GM23338 (cell line): ENCODE measurements around the gene PLIN4. TPM values are rescaled to one million over a fixed set of nuclear protein-coding genes. Genes with fewer than 3 reads are reported as not detected.

Experiments used
- ATAC-seq: fragments of 200-7000 bp; cut with Tn5 transposase; 3 replicates; pipeline ENCODE4 v1.9.1; 2020
- DNase-seq: peaks from one replicate; pipeline ENCODE4 v3.0.0-alpha.2; 2015; ENCODE audit warnings: low spot score
- H2AFZ ChIP-seq: fragments of 200-600 bp; sonication (generic); 2 replicates; pipeline ENCODE4 v1.8.0; 2016; ENCODE audit warnings: antibody characterized with exemption, mild to moderate bottlenecking, moderate library complexity
- H3F3A ChIP-seq: fragments of 200-600 bp; sonication (generic); replicated peaks from 2 replicates; pipeline ENCODE4 v1.8.0; 2017; ENCODE audit warnings: antibody characterized with exemption, mixed run types, low read depth
- H3K27ac ChIP-seq: fragments of 200-600 bp; sonication (generic); 2 replicates; pipeline ENCODE4 v1.6.1; 2016; ENCODE audit warnings: low read depth
- H3K27me3 ChIP-seq: fragments of 200-600 bp; sonication (generic); 2 replicates; pipeline ENCODE4 v1.8.0; 2016; ENCODE audit warnings: mild to moderate bottlenecking, mixed run types, moderate library complexity; ENCODE audit not compliant: insufficient read depth
- H3K36me3 ChIP-seq: fragments of 200-600 bp; sonication (generic); 2 replicates; pipeline ENCODE4 v1.8.0; 2016; ENCODE audit warnings: mild to moderate bottlenecking; ENCODE audit not compliant: insufficient read depth
- H3K4me1 ChIP-seq: fragments of 200-600 bp; sonication (generic); 2 replicates; pipeline ENCODE4 v1.8.0; 2016; ENCODE audit warnings: mild to moderate bottlenecking, moderate library complexity; ENCODE audit not compliant: insufficient read depth
- H3K4me2 ChIP-seq: fragments of 200-600 bp; sonication (generic); 2 replicates; pipeline ENCODE4 v1.7.1; 2017; ENCODE audit warnings: mixed run types
- H3K4me3 ChIP-seq: fragments of 200-600 bp; sonication (generic); 2 replicates; pipeline ENCODE4 v1.6.1; 2016; ENCODE audit warnings: mixed run types
- H3K79me2 ChIP-seq: fragments of 200-600 bp; sonication (generic); replicated peaks from 2 replicates; pipeline ENCODE4 v1.8.0; 2017; ENCODE audit warnings: mild to moderate bottlenecking; ENCODE audit not compliant: insufficient read depth
- H3K9me2 ChIP-seq: fragments of 200-600 bp; sonication (generic); 2 replicates; pipeline ENCODE4 v1.8.0; 2017; ENCODE audit not compliant: insufficient read depth
- H4K20me1 ChIP-seq: fragments of 200-600 bp; sonication (generic); replicated peaks from 2 replicates; pipeline ENCODE4 v1.8.0; 2017; ENCODE audit warnings: mild to moderate bottlenecking; ENCODE audit not compliant: insufficient read depth
- H3K27ac Mint-ChIP-seq: 2 replicates; pipeline ENCODE4 v1.8.0; 2020; ENCODE audit warnings: inconsistent platforms, mild to moderate bottlenecking, moderate library complexity, mixed read lengths
- H3K27me3 Mint-ChIP-seq: 3 replicates; pipeline ENCODE4 v1.8.0; 2022; ENCODE audit warnings: low read depth, mild to moderate bottlenecking, moderate library complexity, mixed read lengths, inconsistent platforms; ENCODE audit not compliant: insufficient read depth, poor library complexity
- H3K36me3 Mint-ChIP-seq: 3 replicates; pipeline ENCODE4 v1.8.0; 2021; ENCODE audit warnings: low read depth, mild to moderate bottlenecking, inconsistent platforms, moderate library complexity, mixed read lengths
- H3K4me1 Mint-ChIP-seq: 3 replicates; pipeline ENCODE4 v1.8.0; 2020; ENCODE audit warnings: mild to moderate bottlenecking, inconsistent platforms, mixed read lengths
- H3K4me3 Mint-ChIP-seq: 3 replicates; pipeline ENCODE4 v1.8.0; 2021; ENCODE audit warnings: moderate library complexity, mild to moderate bottlenecking, inconsistent platforms, mixed read lengths
- H3K9me3 Mint-ChIP-seq: 3 replicates; pipeline ENCODE4 v1.8.0; 2020; ENCODE audit warnings: moderate library complexity, mild to moderate bottlenecking, inconsistent platforms, mixed read lengths
- EZH2 ChIP-seq: fragments of 200-600 bp; sonication (generic); IDR thresholded peaks from one replicate; pipeline ENCODE4 v1.8.0; 2017; ENCODE audit warnings: antibody characterized with exemption, mild to moderate bottlenecking, low read depth; ENCODE audit not compliant: unreplicated experiment
- EZH2phosphoT487 ChIP-seq: fragments of 200-600 bp; sonication (generic); IDR thresholded peaks from one replicate; pipeline ENCODE4 v1.8.1; 2018; ENCODE audit warnings: antibody characterized with exemption; ENCODE audit not compliant: unreplicated experiment
- ZNF114 ChIP-seq: fragments of 250-450 bp; sonication (Bioruptor Pico); IDR thresholded peaks from 2 replicates; pipeline ENCODE4 v1.5.0; 2020; ENCODE audit warnings: mild to moderate bottlenecking, moderate library complexity
- polyA plus RNA-seq: library from polyadenylated mRNA; unstranded; fragments of >200 nt; fragmentation: Nextera tagmentation; extraction: Ambion mirVana; gene quantifications from 2 replicates; pipeline ENCODE4 v1.2.1, GENCODE V29; 2016
- total RNA-seq: library from RNA; depleted of rRNA; stranded (reverse); fragments of >200 nt; shearing (Covaris generic); gene quantifications from 2 replicates; pipeline ENCODE4 v1.2.3, GENCODE V29; 2014
- TF ChIP-seq, protein P1 (sequence below): fragments of 250-450 bp; sonication (Bioruptor Pico); IDR thresholded peaks from 2 replicates; pipeline ENCODE4 v1.5.0; 2020; ENCODE audit warnings: mild to moderate bottlenecking, moderate library complexity
- TF ChIP-seq, protein P2 (sequence below): IDR thresholded peaks from 2 replicates; pipeline ENCODE4 v1.6.1; 2016; ENCODE audit warnings: antibody characterized with exemption
- TF ChIP-seq, protein P3 (sequence below), 2 experiments: fragments of 200-600 bp in 1 of 2; sonication (generic) in 1 of 2; conservative IDR thresholded peaks; 2 replicates each; pipeline versions ENCODE4 v1.5.1 to v1.6.1; 2016 to 2017; ENCODE audit warnings: antibody characterized with exemption in 2 of 2, low read depth in 2 of 2, mild to moderate bottlenecking in 2 of 2, moderate library complexity in 1 of 2

The PLIN4 gene
- total and polyA plus RNA-seq, 2 experiments from 2014 or later, result 0.19 to 0.59 TPM

DNA sequence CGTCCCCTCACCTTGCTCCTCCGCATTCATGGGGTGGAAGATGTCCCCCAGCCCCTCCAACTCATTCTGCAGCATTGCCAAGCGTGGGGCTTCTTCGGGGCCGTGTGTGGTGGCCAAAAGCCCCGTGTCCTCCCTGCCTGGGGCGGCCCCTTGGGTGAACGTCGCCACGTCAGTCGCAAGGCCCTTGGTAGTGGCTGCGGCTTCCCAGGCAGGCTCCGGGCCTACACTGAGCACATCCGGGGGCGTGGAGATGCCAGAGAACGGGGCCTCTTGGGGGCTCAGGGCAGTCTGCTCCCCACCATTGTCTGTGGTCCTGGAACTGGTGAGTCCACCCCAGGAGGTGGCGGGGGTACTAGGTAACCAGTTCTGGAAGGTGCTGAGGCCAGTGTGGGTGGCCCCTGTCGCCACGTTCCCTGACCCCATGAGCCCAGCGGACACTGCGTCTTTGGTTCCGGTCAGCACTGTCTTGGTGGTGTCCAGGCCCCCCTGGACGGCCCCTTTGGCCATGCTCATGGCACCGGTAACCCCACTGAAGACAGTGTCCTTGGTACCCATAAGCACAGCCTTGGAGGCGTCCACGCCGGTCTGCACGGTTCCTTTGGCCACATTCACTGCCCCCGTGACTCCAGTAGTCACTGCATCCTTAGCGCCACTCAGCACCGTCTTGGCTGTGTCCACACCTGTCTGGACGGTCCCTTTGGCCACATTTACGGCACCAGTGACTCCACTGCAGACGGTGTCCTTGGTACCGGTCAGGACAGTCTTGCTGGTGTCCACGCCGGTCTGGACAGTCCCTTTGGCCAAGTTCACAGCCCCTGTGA is 7.6 kb downstream of the PLIN4 start (continued):
- TF ChIP-seq, protein P1, sequence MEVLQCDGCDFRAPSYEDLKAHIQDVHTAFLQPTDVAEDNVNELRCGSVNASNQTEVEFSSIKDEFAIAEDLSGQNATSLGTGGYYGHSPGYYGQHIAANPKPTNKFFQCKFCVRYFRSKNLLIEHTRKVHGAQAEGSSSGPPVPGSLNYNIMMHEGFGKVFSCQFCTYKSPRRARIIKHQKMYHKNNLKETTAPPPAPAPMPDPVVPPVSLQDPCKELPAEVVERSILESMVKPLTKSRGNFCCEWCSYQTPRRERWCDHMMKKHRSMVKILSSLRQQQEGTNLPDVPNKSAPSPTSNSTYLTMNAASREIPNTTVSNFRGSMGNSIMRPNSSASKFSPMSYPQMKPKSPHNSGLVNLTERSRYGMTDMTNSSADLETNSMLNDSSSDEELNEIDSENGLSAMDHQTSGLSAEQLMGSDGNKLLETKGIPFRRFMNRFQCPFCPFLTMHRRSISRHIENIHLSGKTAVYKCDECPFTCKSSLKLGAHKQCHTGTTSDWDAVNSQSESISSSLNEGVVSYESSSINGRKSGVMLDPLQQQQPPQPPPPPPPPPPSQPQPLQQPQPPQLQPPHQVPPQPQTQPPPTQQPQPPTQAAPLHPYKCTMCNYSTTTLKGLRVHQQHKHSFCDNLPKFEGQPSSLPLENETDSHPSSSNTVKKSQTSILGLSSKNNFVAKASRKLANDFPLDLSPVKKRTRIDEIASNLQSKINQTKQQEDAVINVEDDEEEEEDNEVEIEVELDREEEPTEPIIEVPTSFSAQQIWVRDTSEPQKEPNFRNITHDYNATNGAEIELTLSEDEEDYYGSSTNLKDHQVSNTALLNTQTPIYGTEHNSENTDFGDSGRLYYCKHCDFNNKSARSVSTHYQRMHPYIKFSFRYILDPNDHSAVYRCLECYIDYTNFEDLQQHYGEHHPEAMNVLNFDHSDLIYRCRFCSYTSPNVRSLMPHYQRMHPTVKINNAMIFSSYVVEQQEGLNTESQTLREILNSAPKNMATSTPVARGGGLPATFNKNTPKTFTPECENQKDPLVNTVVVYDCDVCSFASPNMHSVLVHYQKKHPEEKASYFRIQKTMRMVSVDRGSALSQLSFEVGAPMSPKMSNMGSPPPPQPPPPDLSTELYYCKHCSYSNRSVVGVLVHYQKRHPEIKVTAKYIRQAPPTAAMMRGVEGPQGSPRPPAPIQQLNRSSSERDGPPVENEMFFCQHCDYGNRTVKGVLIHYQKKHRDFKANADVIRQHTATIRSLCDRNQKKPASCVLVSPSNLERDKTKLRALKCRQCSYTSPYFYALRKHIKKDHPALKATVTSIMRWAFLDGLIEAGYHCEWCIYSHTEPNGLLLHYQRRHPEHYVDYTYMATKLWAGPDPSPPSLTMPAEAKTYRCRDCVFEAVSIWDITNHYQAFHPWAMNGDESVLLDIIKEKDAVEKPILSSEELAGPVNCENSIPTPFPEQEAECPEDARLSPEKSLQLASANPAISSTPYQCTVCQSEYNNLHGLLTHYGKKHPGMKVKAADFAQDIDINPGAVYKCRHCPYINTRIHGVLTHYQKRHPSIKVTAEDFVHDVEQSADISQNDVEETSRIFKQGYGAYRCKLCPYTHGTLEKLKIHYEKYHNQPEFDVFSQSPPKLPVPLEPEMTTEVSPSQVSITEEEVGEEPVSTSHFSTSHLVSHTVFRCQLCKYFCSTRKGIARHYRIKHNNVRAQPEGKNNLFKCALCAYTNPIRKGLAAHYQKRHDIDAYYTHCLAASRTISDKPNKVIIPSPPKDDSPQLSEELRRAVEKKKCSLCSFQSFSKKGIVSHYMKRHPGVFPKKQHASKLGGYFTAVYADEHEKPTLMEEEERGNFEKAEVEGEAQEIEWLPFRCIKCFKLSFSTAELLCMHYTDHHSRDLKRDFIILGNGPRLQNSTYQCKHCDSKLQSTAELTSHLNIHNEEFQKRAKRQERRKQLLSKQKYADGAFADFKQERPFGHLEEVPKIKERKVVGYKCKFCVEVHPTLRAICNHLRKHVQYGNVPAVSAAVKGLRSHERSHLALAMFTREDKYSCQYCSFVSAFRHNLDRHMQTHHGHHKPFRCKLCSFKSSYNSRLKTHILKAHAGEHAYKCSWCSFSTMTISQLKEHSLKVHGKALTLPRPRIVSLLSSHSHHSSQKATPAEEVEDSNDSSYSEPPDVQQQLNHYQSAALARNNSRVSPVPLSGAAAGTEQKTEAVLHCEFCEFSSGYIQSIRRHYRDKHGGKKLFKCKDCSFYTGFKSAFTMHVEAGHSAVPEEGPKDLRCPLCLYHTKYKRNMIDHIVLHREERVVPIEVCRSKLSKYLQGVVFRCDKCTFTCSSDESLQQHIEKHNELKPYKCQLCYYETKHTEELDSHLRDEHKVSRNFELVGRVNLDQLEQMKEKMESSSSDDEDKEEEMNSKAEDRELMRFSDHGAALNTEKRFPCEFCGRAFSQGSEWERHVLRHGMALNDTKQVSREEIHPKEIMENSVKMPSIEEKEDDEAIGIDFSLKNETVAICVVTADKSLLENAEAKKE (CRISPR knock-in tag), result no peak
- no peak for TF ChIP-seq EZH2phosphoT487

DNA sequence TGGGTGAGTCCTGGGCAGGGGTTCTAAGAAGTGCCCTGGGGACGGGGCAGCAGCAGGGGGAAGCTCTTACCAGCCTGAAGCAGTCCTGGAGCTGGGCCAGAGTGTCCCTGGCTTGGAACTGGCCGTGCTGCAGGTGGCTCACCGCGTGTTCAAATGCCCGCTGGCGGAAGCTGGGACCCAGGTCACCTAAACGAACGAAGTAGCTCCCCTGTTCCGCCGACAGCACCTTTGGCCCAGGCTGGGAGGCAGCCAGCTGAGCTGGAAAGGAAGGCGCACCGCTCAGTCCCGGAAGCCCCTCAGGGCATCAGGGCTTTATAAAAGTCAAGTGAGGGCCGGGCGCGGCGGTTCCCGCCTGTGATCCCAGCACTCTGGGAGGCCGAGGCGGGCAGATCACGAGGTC is 9.6 kb downstream of the PLIN4 start:
- peaks cover 29% of the 10 kb centered on the region for H3K27me3 Mint-ChIP-seq
- DNase-seq, result no peak
- no peaks in the 10 kb centered on the region; the same call in 2 of the 3 replicates for H3K9me3 Mint-ChIP-seq
- no peak overlapping the region for H3K4me2 ChIP-seq
- H3K36me3 ChIP-seq, result no peaks in the 10 kb centered on the region
- no peak overlapping the region for H3K27ac Mint-ChIP-seq
- no peak overlapping the region for H3K4me3 ChIP-seq
- peaks cover 28% of the 10 kb centered on the region; the same call in 1 of the 2 replicates for H3K27me3 ChIP-seq
- H3K4me1 ChIP-seq, result no peaks in the 10 kb centered on the region
- no peak overlapping the region for H3K27ac ChIP-seq
- no peaks in the 10 kb centered on the region for H3K9me2 ChIP-seq
- H2AFZ ChIP-seq, result no peak overlapping the region
- H3K79me2 ChIP-seq, result no peaks in the 10 kb centered on the region
- no peaks in the 10 kb centered on the region for H3K4me1 Mint-ChIP-seq
- peaks cover 5% of the 10 kb centered on the region for H3K36me3 Mint-ChIP-seq
- ATAC-seq, result no peak
- no peak overlapping the region for H3K4me3 Mint-ChIP-seq
- no peaks in the 10 kb centered on the region; the same call in none of the 2 replicates for H4K20me1 ChIP-seq
- H3F3A ChIP-seq, result no peaks in the 10 kb centered on the region
- TF ChIP-seq, protein P2, sequence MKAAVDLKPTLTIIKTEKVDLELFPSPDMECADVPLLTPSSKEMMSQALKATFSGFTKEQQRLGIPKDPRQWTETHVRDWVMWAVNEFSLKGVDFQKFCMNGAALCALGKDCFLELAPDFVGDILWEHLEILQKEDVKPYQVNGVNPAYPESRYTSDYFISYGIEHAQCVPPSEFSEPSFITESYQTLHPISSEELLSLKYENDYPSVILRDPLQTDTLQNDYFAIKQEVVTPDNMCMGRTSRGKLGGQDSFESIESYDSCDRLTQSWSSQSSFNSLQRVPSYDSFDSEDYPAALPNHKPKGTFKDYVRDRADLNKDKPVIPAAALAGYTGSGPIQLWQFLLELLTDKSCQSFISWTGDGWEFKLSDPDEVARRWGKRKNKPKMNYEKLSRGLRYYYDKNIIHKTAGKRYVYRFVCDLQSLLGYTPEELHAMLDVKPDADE, result no peak
- TF ChIP-seq, protein P3, sequence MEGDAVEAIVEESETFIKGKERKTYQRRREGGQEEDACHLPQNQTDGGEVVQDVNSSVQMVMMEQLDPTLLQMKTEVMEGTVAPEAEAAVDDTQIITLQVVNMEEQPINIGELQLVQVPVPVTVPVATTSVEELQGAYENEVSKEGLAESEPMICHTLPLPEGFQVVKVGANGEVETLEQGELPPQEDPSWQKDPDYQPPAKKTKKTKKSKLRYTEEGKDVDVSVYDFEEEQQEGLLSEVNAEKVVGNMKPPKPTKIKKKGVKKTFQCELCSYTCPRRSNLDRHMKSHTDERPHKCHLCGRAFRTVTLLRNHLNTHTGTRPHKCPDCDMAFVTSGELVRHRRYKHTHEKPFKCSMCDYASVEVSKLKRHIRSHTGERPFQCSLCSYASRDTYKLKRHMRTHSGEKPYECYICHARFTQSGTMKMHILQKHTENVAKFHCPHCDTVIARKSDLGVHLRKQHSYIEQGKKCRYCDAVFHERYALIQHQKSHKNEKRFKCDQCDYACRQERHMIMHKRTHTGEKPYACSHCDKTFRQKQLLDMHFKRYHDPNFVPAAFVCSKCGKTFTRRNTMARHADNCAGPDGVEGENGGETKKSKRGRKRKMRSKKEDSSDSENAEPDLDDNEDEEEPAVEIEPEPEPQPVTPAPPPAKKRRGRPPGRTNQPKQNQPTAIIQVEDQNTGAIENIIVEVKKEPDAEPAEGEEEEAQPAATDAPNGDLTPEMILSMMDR (conservative IDR thresholded peaks at IDR 0.05; ENCODE audit: low read depth in 2 of 2), result no peak
- no peak for TF ChIP-seq ZNF114 (CRISPR knock-in tag)
- no peak for TF ChIP-seq EZH2
